K562 (cell line): ENCODE measurements around the gene PIP5KL1. TPM values are rescaled to one million over a fixed set of nuclear protein-coding genes. Genes with fewer than 3 reads are reported as not detected.

Source experiments
- BRD9 ChIP-seq: fragments of 450-650 bp; IDR thresholded peaks from 2 replicates; pipeline ENCODE4 v1.6.1; 2018; ENCODE audit warnings: low read depth; ENCODE audit not compliant: partially characterized antibody
- HNRNPL ChIP-seq: fragments of 200-400 bp; formaldehyde crosslinking; IDR thresholded peaks from 2 replicates; pipeline ENCODE4 v1.6.1; 2017; ENCODE audit warnings: low read depth, mild to moderate bottlenecking, low read length
- L3MBTL2 ChIP-seq: fragments of 450-650 bp; IDR thresholded peaks from 2 replicates; pipeline ENCODE4 v1.6.1; 2016; ENCODE audit warnings: mild to moderate bottlenecking, moderate library complexity
- NFE2 ChIP-seq: IDR thresholded peaks from 2 replicates; pipeline ENCODE4 v1.6.1; 2014; ENCODE audit warnings: antibody characterized with exemption, low read depth
- NR2C2 ChIP-seq, 2 experiments: fragments of 200-800 bp in 1 of 2; sonication (Bioruptor generic) in 1 of 2; sonication (generic) in 1 of 2; formaldehyde crosslinking in 1 of 2; IDR thresholded peaks; 2 replicates each; pipeline versions ENCODE4 v1.6.1 to v1.8.0; 2016 to 2022; ENCODE audit warnings: mild to moderate bottlenecking in 1 of 2, missing compliant biosample characterization in 1 of 2, missing genetic modification characterization in 1 of 2, missing genetic modification reagents in 1 of 2
- PHF21A ChIP-seq: fragments of 450-650 bp; IDR thresholded peaks from 2 replicates; pipeline ENCODE4 v1.6.1; 2017; ENCODE audit warnings: low read depth, borderline replicate concordance
- RBM25 ChIP-seq: fragments of 200-400 bp; formaldehyde crosslinking; IDR thresholded peaks from 2 replicates; pipeline ENCODE4 v1.6.1; 2018; ENCODE audit warnings: low read length, low read depth, moderate library complexity; ENCODE audit not compliant: severe bottlenecking
- TCF3 ChIP-seq: sonication (generic); formaldehyde crosslinking; IDR thresholded peaks from 2 replicates; pipeline ENCODE4 v1.4.0; 2020; ENCODE audit warnings: mild to moderate bottlenecking, missing genetic modification reagents
- TCF7 ChIP-seq: sonication (generic); IDR thresholded peaks from 2 replicates; pipeline ENCODE4 v1.6.1; 2016; ENCODE audit warnings: antibody characterized with exemption, borderline replicate concordance
- TEAD2 ChIP-seq: fragments of 450-650 bp; IDR thresholded peaks from 2 replicates; pipeline ENCODE4 v1.6.1; 2016; ENCODE audit warnings: missing genetic modification characterization, control low read depth, missing compliant biosample characterization
- ZNF717 ChIP-seq: fragments of 250-450 bp; sonication (Bioruptor Pico); IDR thresholded peaks from 2 replicates; pipeline ENCODE4 v1.5.0; 2021
- polyA plus RNA-seq, 8 experiments: library from polyadenylated mRNA; depleted of rRNA in 4 of 8; stranded (reverse) in 5 of 8; unstranded in 3 of 8; fragments of >200 nt; fragmentation: Nextera tagmentation in 2 of 8; fragmentation: Illumina TruSeq in 1 of 8; extraction: Ambion mirVana in 2 of 8; extraction: Trizol in 1 of 8; gene quantifications; 2 replicates each; pipeline versions ENCODE4 v1.2.1 to v1.2.3, GENCODE V29; 2011 to 2014; ENCODE audit warnings: inconsistent platforms in 1 of 8, missing spikeins in 1 of 8
- total RNA-seq, 7 experiments: library from RNA; depleted of rRNA in 6 of 7; stranded (reverse); fragments of >200 nt in 6 of 7; fragmentation: Illumina TruSeq in 2 of 7; extraction: Trizol in 2 of 7; gene quantifications; 2 replicates each; pipeline versions ENCODE4 v1.2.1 to v1.2.3, GENCODE V29; 2011 to 2021; ENCODE audit warnings: low replicate concordance in 1 of 7
- TF ChIP-seq, protein P1 (sequence below): sonication (generic); formaldehyde crosslinking; IDR thresholded peaks from 2 replicates; pipeline ENCODE4 v1.8.1; 2023; ENCODE audit warnings: mild to moderate bottlenecking, missing genetic modification reagents
- TF ChIP-seq, protein P2 (sequence below): fragments of 250-450 bp; sonication (Bioruptor Pico); IDR thresholded peaks from 2 replicates; pipeline ENCODE4 v1.8.0; 2022; ENCODE audit warnings: moderate library complexity, mild to moderate bottlenecking, inconsistent platforms
- TF ChIP-seq, protein P3 (sequence below): IDR thresholded peaks from 2 replicates; pipeline ENCODE4 v1.6.1; 2012; ENCODE audit warnings: low read depth, low read length, improper control_type of control experiment, borderline replicate concordance
- TF ChIP-seq, protein P4 (sequence below): fragments of 450-650 bp; IDR thresholded peaks from 2 replicates; pipeline ENCODE4 v1.6.1; 2016
- TF ChIP-seq, protein P5 (sequence below), 2 experiments: fragments of 450-650 bp in 1 of 2; sonication (generic) in 1 of 2; formaldehyde crosslinking in 1 of 2; IDR thresholded peaks in 1 of 2; conservative IDR thresholded peaks in 1 of 2; 2 replicates each; pipeline versions ENCODE4 v1.6.1 to v1.8.1; 2016 to 2023; ENCODE audit warnings: mild to moderate bottlenecking in 2 of 2, moderate library complexity in 2 of 2, inconsistent platforms in 1 of 2, missing genetic modification reagents in 1 of 2
- TF ChIP-seq, protein P6 (sequence below): sonication (generic); formaldehyde crosslinking; IDR thresholded peaks from 2 replicates; pipeline ENCODE4 v1.8.0; 2022; ENCODE audit warnings: missing genetic modification reagents, mild to moderate bottlenecking, moderate library complexity, borderline replicate concordance

Gene PIP5KL1
- total and polyA plus RNA-seq, 9 of the 15 experiments (the other 6 are each of a cell fraction or from before 2014, with no cell fraction given): 0.18 to 4.8 (median 1.2) TPM

DNA sequence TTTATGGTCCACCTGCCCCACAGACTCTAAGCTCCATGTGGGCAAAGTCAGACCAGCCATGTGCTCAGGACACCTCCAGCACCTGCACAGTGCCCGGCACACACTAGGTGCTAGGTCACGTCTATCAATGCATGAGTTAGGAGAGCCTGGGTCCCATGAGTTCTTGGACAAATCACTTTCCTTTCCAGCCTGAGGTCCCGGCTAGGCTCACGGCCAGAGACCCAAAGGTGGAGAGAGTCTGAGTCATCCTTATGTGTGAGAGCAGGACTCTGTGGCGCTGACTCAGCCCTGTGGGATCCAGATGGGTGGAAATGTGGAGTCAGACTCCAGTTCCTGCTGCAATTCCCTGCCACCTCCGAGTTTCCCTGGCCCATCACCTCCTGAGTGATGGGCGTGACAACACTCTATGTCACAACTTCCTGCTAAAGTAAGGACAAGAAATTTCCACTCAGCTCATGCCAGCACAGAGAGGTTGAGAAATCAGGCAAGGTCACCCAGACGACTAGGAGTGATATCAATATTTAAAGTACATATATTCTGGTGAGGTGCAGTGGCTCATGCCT lies 11.2 kb downstream of the PIP5KL1 start (continued):
- TF ChIP-seq, protein P1, sequence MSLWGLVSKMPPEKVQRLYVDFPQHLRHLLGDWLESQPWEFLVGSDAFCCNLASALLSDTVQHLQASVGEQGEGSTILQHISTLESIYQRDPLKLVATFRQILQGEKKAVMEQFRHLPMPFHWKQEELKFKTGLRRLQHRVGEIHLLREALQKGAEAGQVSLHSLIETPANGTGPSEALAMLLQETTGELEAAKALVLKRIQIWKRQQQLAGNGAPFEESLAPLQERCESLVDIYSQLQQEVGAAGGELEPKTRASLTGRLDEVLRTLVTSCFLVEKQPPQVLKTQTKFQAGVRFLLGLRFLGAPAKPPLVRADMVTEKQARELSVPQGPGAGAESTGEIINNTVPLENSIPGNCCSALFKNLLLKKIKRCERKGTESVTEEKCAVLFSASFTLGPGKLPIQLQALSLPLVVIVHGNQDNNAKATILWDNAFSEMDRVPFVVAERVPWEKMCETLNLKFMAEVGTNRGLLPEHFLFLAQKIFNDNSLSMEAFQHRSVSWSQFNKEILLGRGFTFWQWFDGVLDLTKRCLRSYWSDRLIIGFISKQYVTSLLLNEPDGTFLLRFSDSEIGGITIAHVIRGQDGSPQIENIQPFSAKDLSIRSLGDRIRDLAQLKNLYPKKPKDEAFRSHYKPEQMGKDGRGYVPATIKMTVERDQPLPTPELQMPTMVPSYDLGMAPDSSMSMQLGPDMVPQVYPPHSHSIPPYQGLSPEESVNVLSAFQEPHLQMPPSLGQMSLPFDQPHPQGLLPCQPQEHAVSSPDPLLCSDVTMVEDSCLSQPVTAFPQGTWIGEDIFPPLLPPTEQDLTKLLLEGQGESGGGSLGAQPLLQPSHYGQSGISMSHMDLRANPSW (CRISPR knock-in tag): 0 out of 2 replicates have a peak, but pooled peaks have one; percentile 46
- peak; percentile 81 for TF ChIP-seq NFE2
- TF ChIP-seq RBM25: peak; percentile 64
- TF ChIP-seq, protein P2, sequence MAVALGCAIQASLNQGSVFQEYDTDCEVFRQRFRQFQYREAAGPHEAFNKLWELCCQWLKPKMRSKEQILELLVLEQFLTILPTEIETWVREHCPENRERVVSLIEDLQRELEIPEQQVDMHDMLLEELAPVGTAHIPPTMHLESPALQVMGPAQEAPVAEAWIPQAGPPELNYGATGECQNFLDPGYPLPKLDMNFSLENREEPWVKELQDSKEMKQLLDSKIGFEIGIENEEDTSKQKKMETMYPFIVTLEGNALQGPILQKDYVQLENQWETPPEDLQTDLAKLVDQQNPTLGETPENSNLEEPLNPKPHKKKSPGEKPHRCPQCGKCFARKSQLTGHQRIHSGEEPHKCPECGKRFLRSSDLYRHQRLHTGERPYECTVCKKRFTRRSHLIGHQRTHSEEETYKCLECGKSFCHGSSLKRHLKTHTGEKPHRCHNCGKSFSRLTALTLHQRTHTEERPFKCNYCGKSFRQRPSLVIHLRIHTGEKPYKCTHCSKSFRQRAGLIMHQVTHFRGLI: no peak
- peak; percentile 17; the same call in 1 of the 2 replicates for TF ChIP-seq TCF3 (CRISPR knock-in tag)
- TF ChIP-seq BRD9: peak; percentile 79
- TF ChIP-seq, protein P3, sequence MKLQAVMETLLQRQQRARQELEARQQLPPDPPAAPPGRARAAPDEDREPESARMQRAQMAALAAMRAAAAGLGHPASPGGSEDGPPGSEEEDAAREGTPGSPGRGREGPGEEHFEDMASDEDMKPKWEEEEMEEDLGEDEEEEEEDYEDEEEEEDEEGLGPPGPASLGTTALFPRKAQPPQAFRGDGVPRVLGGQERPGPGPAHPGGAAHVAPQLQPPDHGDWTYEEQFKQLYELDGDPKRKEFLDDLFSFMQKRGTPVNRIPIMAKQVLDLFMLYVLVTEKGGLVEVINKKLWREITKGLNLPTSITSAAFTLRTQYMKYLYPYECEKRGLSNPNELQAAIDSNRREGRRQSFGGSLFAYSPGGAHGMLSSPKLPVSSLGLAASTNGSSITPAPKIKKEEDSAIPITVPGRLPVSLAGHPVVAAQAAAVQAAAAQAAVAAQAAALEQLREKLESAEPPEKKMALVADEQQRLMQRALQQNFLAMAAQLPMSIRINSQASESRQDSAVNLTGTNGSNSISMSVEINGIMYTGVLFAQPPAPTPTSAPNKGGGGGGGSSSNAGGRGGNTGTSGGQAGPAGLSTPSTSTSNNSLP: 0 out of 2 replicates have a peak, but pooled peaks have one; percentile 9
- TF ChIP-seq L3MBTL2: 0 out of 2 replicates have a peak, but pooled peaks have one; percentile 22
- no peak for TF ChIP-seq HNRNPL
- no peak for TF ChIP-seq NR2C2 (CRISPR knock-in tag; IDR thresholded peaks at IDR 0.05)
- peak; percentile 22; the same call in 1 of the 2 replicates for TF ChIP-seq NR2C2 (tag; IDR thresholded peaks at IDR 0.05)
- no peak for TF ChIP-seq TEAD2 (tag)
- TF ChIP-seq ZNF717 (CRISPR knock-in tag): no peak
- TF ChIP-seq, protein P4, sequence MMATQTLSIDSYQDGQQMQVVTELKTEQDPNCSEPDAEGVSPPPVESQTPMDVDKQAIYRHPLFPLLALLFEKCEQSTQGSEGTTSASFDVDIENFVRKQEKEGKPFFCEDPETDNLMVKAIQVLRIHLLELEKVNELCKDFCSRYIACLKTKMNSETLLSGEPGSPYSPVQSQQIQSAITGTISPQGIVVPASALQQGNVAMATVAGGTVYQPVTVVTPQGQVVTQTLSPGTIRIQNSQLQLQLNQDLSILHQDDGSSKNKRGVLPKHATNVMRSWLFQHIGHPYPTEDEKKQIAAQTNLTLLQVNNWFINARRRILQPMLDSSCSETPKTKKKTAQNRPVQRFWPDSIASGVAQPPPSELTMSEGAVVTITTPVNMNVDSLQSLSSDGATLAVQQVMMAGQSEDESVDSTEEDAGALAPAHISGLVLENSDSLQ: peak; percentile 52; the same call in 1 of the 2 replicates
- 0 out of 2 replicates have a peak, but pooled peaks have one; percentile 74 for TF ChIP-seq PHF21A
- TF ChIP-seq, protein P5, sequence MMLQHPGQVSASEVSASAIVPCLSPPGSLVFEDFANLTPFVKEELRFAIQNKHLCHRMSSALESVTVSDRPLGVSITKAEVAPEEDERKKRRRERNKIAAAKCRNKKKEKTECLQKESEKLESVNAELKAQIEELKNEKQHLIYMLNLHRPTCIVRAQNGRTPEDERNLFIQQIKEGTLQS (IDR thresholded peaks at IDR 0.05): peak; percentile 97
- TF ChIP-seq, protein P5 (CRISPR knock-in tag; conservative IDR thresholded peaks at IDR 0.05): peak; percentile 85
- TF ChIP-seq, protein P6, sequence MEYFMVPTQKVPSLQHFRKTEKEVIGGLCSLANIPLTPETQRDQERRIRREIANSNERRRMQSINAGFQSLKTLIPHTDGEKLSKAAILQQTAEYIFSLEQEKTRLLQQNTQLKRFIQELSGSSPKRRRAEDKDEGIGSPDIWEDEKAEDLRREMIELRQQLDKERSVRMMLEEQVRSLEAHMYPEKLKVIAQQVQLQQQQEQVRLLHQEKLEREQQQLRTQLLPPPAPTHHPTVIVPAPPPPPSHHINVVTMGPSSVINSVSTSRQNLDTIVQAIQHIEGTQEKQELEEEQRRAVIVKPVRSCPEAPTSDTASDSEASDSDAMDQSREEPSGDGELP (CRISPR knock-in tag): no peak; the same call in 1 of the 2 replicates
- no peak for TF ChIP-seq TCF7
